Endothelial cell of umbilical vein (primary cell): Measurements from ENCODE around the gene TP73. TPM values are rescaled to one million over a fixed set of nuclear protein-coding genes. Genes with fewer than 3 reads are reported as not detected.

Experiments used
- BruUV-seq: library from RNA; stranded (reverse); fragments of 400-500 nt; replicated peaks from 2 replicates; lab custom pipeline; 2021; lab: Mats Ljungman, UMichigan
- CTCF ChIA-PET: fragments of 300-600, 350-600 bp; sonication (Branson Sonifier 250); formaldehyde crosslinking; loops from one replicate; lab custom pipeline; 2021; ENCODE audit warnings: antibody characterized with exemption, inconsistent platforms; lab: Charles Lee
- POLR2A ChIA-PET: fragments of 300-600, 350-600 bp; sonication (Branson Sonifier 250); formaldehyde crosslinking; loops from one replicate; lab custom pipeline; 2021; ENCODE audit warnings: antibody characterized with exemption, inconsistent platforms; lab: Charles Lee
- DNase-seq: peaks from one replicate; pipeline ENCODE4 v3.0.0-alpha.2; 2011; ENCODE audit warnings: low read depth, low spot score
- FAIRE-seq: peaks from 2 replicates; lab custom pipeline; 2011; peaks lifted over from hg19 to GRCh38; lab: Jason Lieb, UNC
- H2AFZ ChIP-seq: 2 replicates; pipeline ENCODE4 v1.6.0; 2012; ENCODE audit warnings: low read depth, low read length, control low read depth, inconsistent platforms
- H3K27ac ChIP-seq: 2 replicates; pipeline ENCODE4 v1.5.1; 2011; ENCODE audit warnings: low read depth, mild to moderate bottlenecking, control low read depth, low read length, moderate library complexity; ENCODE audit not compliant: insufficient read depth
- H3K27me3 ChIP-seq, 2 experiments: 2 replicates each; pipeline versions ENCODE4 v1.6.0 to v1.6.1; 2011; ENCODE audit warnings: low read length in 2 of 2, mixed read lengths in 1 of 2; ENCODE audit not compliant: control insufficient read depth in 2 of 2, insufficient read depth in 2 of 2
- H3K36me3 ChIP-seq, 2 experiments: 2 replicates in 1 of 2; 3 replicates in 1 of 2; pipeline ENCODE4 v1.5.1; 2011; ENCODE audit warnings: low read length in 2 of 2, mild to moderate bottlenecking in 1 of 2, moderate library complexity in 1 of 2; ENCODE audit not compliant: control insufficient read depth in 2 of 2, insufficient read depth in 2 of 2; ENCODE audit errors: extremely low read depth in 1 of 2
- H3K4me1 ChIP-seq: 3 replicates; pipeline ENCODE4 v1.5.1; 2011; ENCODE audit warnings: mild to moderate bottlenecking, low read length; ENCODE audit not compliant: control insufficient read depth, insufficient read depth; ENCODE audit errors: extremely low read depth
- H3K4me2 ChIP-seq: 2 replicates; pipeline ENCODE4 v1.6.1; 2011; ENCODE audit warnings: low read length, control low read depth, mixed read lengths; ENCODE audit not compliant: insufficient read depth
- H3K4me3 ChIP-seq, 3 experiments: fragments of 200-600 bp in 1 of 3; sonication (generic), shearing (Covaris generic) in 1 of 3; replicated peaks in 1 of 3; 2 replicates each; pipeline ENCODE4 v1.5.1; 2011 to 2016; ENCODE audit warnings: control low read depth in 3 of 3, low read length in 3 of 3, mild to moderate bottlenecking in 2 of 3, inconsistent platforms in 1 of 3, low read depth in 1 of 3, moderate library complexity in 1 of 3; ENCODE audit not compliant: insufficient read depth in 1 of 3
- H3K79me2 ChIP-seq: 2 replicates; pipeline ENCODE4 v1.6.0; 2012; ENCODE audit warnings: low read length, inconsistent platforms; ENCODE audit not compliant: control insufficient read depth, insufficient read depth
- H3K9ac ChIP-seq: replicated peaks from 2 replicates; pipeline ENCODE3; 2011; ENCODE audit warnings: low read length, control low read depth; ENCODE audit not compliant: insufficient read depth; ENCODE audit errors: extremely low read depth
- H3K9me1 ChIP-seq: replicated peaks from 3 replicates; pipeline ENCODE4 v1.6.0; 2011; ENCODE audit warnings: mild to moderate bottlenecking, low read length; ENCODE audit not compliant: control insufficient read depth, insufficient read depth; ENCODE audit errors: extremely low read depth
- H3K9me3 ChIP-seq: replicated peaks from 2 replicates; pipeline ENCODE4 v1.5.1; 2012; ENCODE audit warnings: low read length, inconsistent platforms; ENCODE audit not compliant: control insufficient read depth, insufficient read depth
- H4K20me1 ChIP-seq: replicated peaks from 2 replicates; pipeline ENCODE3; 2011; ENCODE audit warnings: mild to moderate bottlenecking, low read length; ENCODE audit not compliant: control insufficient read depth, insufficient read depth; ENCODE audit errors: extremely low read depth
- CTCF ChIP-seq, 2 donors: IDR thresholded peaks; 1 replicate in 1 of 2; 2 replicates in 1 of 2; pipeline ENCODE4 v1.5.1; 2011; ENCODE audit warnings: low read length in 2 of 2, mild to moderate bottlenecking in 2 of 2, moderate library complexity in 2 of 2, control low read depth in 1 of 2, inconsistent platforms in 1 of 2, low read depth in 1 of 2; ENCODE audit not compliant: insufficient read depth in 1 of 2; ENCODE audit errors: extremely low read depth in 1 of 2
- EZH2 ChIP-seq: IDR thresholded peaks from 2 replicates; pipeline ENCODE4 v1.6.1; 2012; ENCODE audit warnings: borderline replicate concordance, low read depth, mild to moderate bottlenecking, moderate library complexity, low read length, inconsistent platforms; ENCODE audit not compliant: severe bottlenecking
- FOS ChIP-seq: IDR thresholded peaks from 2 replicates; pipeline ENCODE4 v1.6.1; 2011; ENCODE audit warnings: mild to moderate bottlenecking, low read length, moderate library complexity, borderline replicate concordance; ENCODE audit not compliant: insufficient read depth
- GATA2 ChIP-seq: IDR thresholded peaks from 2 replicates; pipeline ENCODE4 v1.7.0; 2011; ENCODE audit warnings: low read depth, mild to moderate bottlenecking, moderate library complexity, mixed read lengths, low read length; ENCODE audit not compliant: insufficient read length, insufficient read depth
- JUN ChIP-seq: IDR thresholded peaks from 2 replicates; pipeline ENCODE4 v1.6.1; 2011; ENCODE audit warnings: borderline replicate concordance, low read depth; ENCODE audit not compliant: insufficient read length, insufficient read depth
- MAX ChIP-seq: IDR thresholded peaks from 2 replicates; pipeline ENCODE4 v1.6.1; 2011; ENCODE audit not compliant: insufficient read depth, insufficient read length
- MYC ChIP-seq: IDR thresholded peaks from one replicate; pipeline ENCODE4 v1.6.1; 2011; ENCODE audit warnings: mild to moderate bottlenecking, low read depth, low read length
- POLR2A ChIP-seq: IDR thresholded peaks from 2 replicates; pipeline ENCODE4 v1.6.1; 2012; ENCODE audit warnings: low read depth, mild to moderate bottlenecking, control low read depth, low read length
- POLR2AphosphoS5 ChIP-seq: IDR thresholded peaks from 2 replicates; pipeline ENCODE4 v1.6.1; 2012; ENCODE audit warnings: low read depth, mild to moderate bottlenecking, control low read depth, low read length, moderate library complexity; ENCODE audit not compliant: insufficient read depth
- dilution Hi-C: fragments of 300-500 bp; cut with MboI; formaldehyde crosslinking; loops from one replicate; pipeline ENCODE4 v1.15.0; 2019; ENCODE audit warnings: low sequenced_read_pairs; ENCODE audit not compliant: extremely low pct_ligation_motif_present
- intact Hi-C: fragments of 100-400 bp; cut with micrococcal nuclease; formaldehyde crosslinking; loops from one replicate; pipeline ENCODE4 v1.10.0; 2022
- polyA plus RNA-seq, 4 experiments: library from polyadenylated mRNA; depleted of rRNA in 3 of 4; stranded (reverse) in 3 of 4; unstranded in 1 of 4; fragments of >200 nt; gene quantifications; 2 replicates each; pipeline versions ENCODE4 v1.2.1 to v1.2.3, GENCODE V29; 2011 to 2012; ENCODE audit warnings: missing spikeins in 1 of 4
- total RNA-seq: library from RNA; stranded (reverse); gene quantifications from 2 replicates; pipeline ENCODE4 v1.2.3, GENCODE V29; 2021

Gene TP73
- total and polyA plus RNA-seq, 2 donors (not counting 3 experiments of a cell fraction or from before 2014, with no cell fraction given), result 0.03 to 0.15 TPM

GRCh38 chr1:3609016-3609768, 43.1 kb upstream of the TP73 start:
- Histone ChIP-seq H3K9me3 (no peaks in the 10 kb centered on the region), H2AFZ (no peak overlapping the region), H4K20me1 (no peaks in the 10 kb centered on the region), H3K4me2 (no peak overlapping the region), H3K79me2 (no peaks in the 10 kb centered on the region), H3K4me1 (peaks cover 26% of the 10 kb centered on the region), H3K9ac (no peak overlapping the region), H3K36me3 (no peaks in the 10 kb centered on the region), H3K27ac (no peak overlapping the region), H3K4me3 (no peak overlapping the region), H3K27me3 (no peaks in the 10 kb centered on the region), H3K9me1 (no peaks in the 10 kb centered on the region)
- ChIA-PET CTCF (interaction anchor here (0.9 to 3.8 kb wide), 5 partner anchors 10 to 156 kb away, joined by 4 to 24 read pairs (median 6); no protein-coding TSS in a partner anchor), POLR2A (no interaction called here)
- BruUV-seq, result no TSS peak
- dilution Hi-C loops (no loop called here), intact Hi-C loops (no loop called here)
- no peak for FAIRE-seq
- no peak for DNase-seq
- TF ChIP-seq GATA2, result no peak
- TF ChIP-seq POLR2AphosphoS5, result no peak
- no peak for TF ChIP-seq MYC
- TF ChIP-seq JUN, result no peak
- TF ChIP-seq CTCF (IDR thresholded peaks at IDR 0.05; ENCODE audit: extremely low read depth in 1 of 2, insufficient read depth in 1 of 2, low read depth in 1 of 2, low read length in 2 of 2), result no peak
- no peak for TF ChIP-seq EZH2
- TF ChIP-seq POLR2A, result no peak
- TF ChIP-seq MAX, result no peak
- TF ChIP-seq FOS, result no peak
